H9 (cell line): ENCODE results near the gene PHOSPHO1. TPM values are rescaled to one million over a fixed set of nuclear protein-coding genes. Genes with fewer than 3 reads are reported as not detected.

ENCODE experiments used
- DNase-seq: peaks from one replicate; pipeline ENCODE4 v3.0.0-alpha.2; 2017
- H2AFZ ChIP-seq: one replicate; pipeline ENCODE4 v1.6.1; 2013; ENCODE audit warnings: mild to moderate bottlenecking, low read length, control low read depth, moderate library complexity
- H2AK5ac ChIP-seq: 2 replicates; pipeline ENCODE4 v1.6.1; 2013; ENCODE audit warnings: low read length, control low read depth, mixed read lengths; ENCODE audit not compliant: insufficient read length
- H2BK120ac ChIP-seq: one replicate; pipeline ENCODE4 v1.6.1; 2013; ENCODE audit warnings: low read depth, mild to moderate bottlenecking, low read length, control low read depth, inconsistent platforms; ENCODE audit not compliant: poor library complexity, severe bottlenecking
- H2BK12ac ChIP-seq: 2 replicates; pipeline ENCODE4 v1.6.1; 2013; ENCODE audit warnings: low read length, control low read depth, mixed read lengths, low read depth; ENCODE audit not compliant: insufficient read length
- H2BK15ac ChIP-seq: 2 replicates; pipeline ENCODE4 v1.6.1; 2013; ENCODE audit warnings: low read depth, low read length, control low read depth
- H2BK20ac ChIP-seq: one replicate; pipeline ENCODE4 v1.6.1; 2013; ENCODE audit warnings: low read depth, mild to moderate bottlenecking, low read length, control low read depth, inconsistent platforms; ENCODE audit not compliant: poor library complexity, severe bottlenecking
- H2BK5ac ChIP-seq: 2 replicates; pipeline ENCODE4 v1.6.1; 2013; ENCODE audit warnings: low read length, control low read depth, mixed read lengths; ENCODE audit not compliant: insufficient read length
- H3K14ac ChIP-seq: 2 replicates; pipeline ENCODE4 v1.6.1; 2013; ENCODE audit warnings: low read length, control low read depth; ENCODE audit not compliant: insufficient read depth
- H3K18ac ChIP-seq: 2 replicates; pipeline ENCODE4 v1.6.1; 2013; ENCODE audit warnings: low read depth, mild to moderate bottlenecking, mixed read lengths, low read length, control low read depth; ENCODE audit not compliant: insufficient read length
- H3K23ac ChIP-seq: 2 replicates; pipeline ENCODE4 v1.6.1; 2013; ENCODE audit warnings: low read length, control low read depth, mixed read lengths, low read depth; ENCODE audit not compliant: insufficient read length
- H3K23me2 ChIP-seq: 2 replicates; pipeline ENCODE4 v1.6.1; 2013; ENCODE audit warnings: low read depth, mild to moderate bottlenecking, mixed read lengths, low read length, control low read depth; ENCODE audit not compliant: insufficient read length, poor library complexity, severe bottlenecking
- H3K27ac ChIP-seq: 2 replicates; pipeline ENCODE4 v1.5.1; 2013; ENCODE audit warnings: low read length, control low read depth, mixed read lengths, low read depth; ENCODE audit not compliant: insufficient read length
- H3K27me3 ChIP-seq: 2 replicates; pipeline ENCODE4 v1.6.1; 2013; ENCODE audit warnings: low read length, control low read depth, inconsistent platforms; ENCODE audit not compliant: insufficient read depth
- H3K4ac ChIP-seq: 2 replicates; pipeline ENCODE4 v1.6.1; 2013; ENCODE audit warnings: low read depth, mild to moderate bottlenecking, control low read depth, inconsistent platforms, low read length, moderate library complexity
- H3K4me1 ChIP-seq: 2 replicates; pipeline ENCODE4 v1.6.1; 2013; ENCODE audit warnings: low read length, control low read depth, inconsistent platforms; ENCODE audit not compliant: insufficient read depth
- H3K4me2 ChIP-seq: 2 replicates; pipeline ENCODE4 v1.6.1; 2013; ENCODE audit warnings: low read length, control low read depth, mixed read lengths; ENCODE audit not compliant: insufficient read length, insufficient read depth
- H3K56ac ChIP-seq: 2 replicates; pipeline ENCODE4 v1.6.1; 2013; ENCODE audit warnings: low read depth, mild to moderate bottlenecking, mixed read lengths, low read length, control low read depth; ENCODE audit not compliant: insufficient read length
- H3K79me1 ChIP-seq: 2 replicates; pipeline ENCODE4 v1.6.1; 2013; ENCODE audit warnings: low read depth, mild to moderate bottlenecking, moderate library complexity, low read length, control low read depth, inconsistent platforms; ENCODE audit not compliant: insufficient read depth, poor library complexity, severe bottlenecking
- H3K79me2 ChIP-seq: 2 replicates; pipeline ENCODE4 v1.6.1; 2013; ENCODE audit warnings: low read length, control low read depth, inconsistent platforms; ENCODE audit not compliant: insufficient read depth
- H3K9ac ChIP-seq: 2 replicates; pipeline ENCODE4 v1.6.1; 2013; ENCODE audit warnings: low read length, control low read depth, mixed read lengths; ENCODE audit not compliant: insufficient read length; ENCODE audit errors: extremely low read depth
- H3K9me3 ChIP-seq: one replicate; pipeline ENCODE4 v1.6.1; 2013; ENCODE audit warnings: low read depth, low read length, inconsistent platforms; ENCODE audit not compliant: control insufficient read depth
- H3T11ph ChIP-seq: one replicate; pipeline ENCODE4 v1.6.1; 2013; ENCODE audit warnings: mild to moderate bottlenecking, low read length, control low read depth, inconsistent platforms
- H4K20me1 ChIP-seq: one replicate; pipeline ENCODE4 v1.6.1; 2013; ENCODE audit not compliant: control insufficient read depth, insufficient read length, insufficient read depth
- H4K5ac ChIP-seq: 2 replicates; pipeline ENCODE4 v1.6.1; 2013; ENCODE audit warnings: low read depth, mild to moderate bottlenecking, mixed read lengths, low read length, control low read depth; ENCODE audit not compliant: insufficient read length
- H4K8ac ChIP-seq: replicated peaks from 2 replicates; pipeline ENCODE4 v1.6.1; 2013; ENCODE audit warnings: low read length, control low read depth, mixed read lengths, low read depth; ENCODE audit not compliant: insufficient read length
- H4K91ac ChIP-seq: 2 replicates; pipeline ENCODE4 v1.6.1; 2013; ENCODE audit warnings: low read depth, mild to moderate bottlenecking, moderate library complexity, mixed read lengths, low read length, control low read depth; ENCODE audit not compliant: insufficient read length
- H3K27ac Mint-ChIP-seq, 3 experiments: 2 replicates in 2 of 3; 3 replicates in 1 of 3; pipeline ENCODE4 v1.8.0; 2020 to 2021; ENCODE audit warnings: mixed read lengths in 3 of 3, mild to moderate bottlenecking in 1 of 3, moderate library complexity in 1 of 3
- H3K27me3 Mint-ChIP-seq: 2 replicates; pipeline ENCODE4 v1.8.0; 2021; ENCODE audit warnings: low read depth, mild to moderate bottlenecking, moderate library complexity, mixed read lengths
- H3K36me3 Mint-ChIP-seq, 3 experiments: 2 replicates in 2 of 3; 3 replicates in 1 of 3; pipeline ENCODE4 v1.8.0; 2020 to 2021; ENCODE audit warnings: low read depth in 3 of 3, mixed read lengths in 3 of 3; ENCODE audit not compliant: insufficient read depth in 1 of 3
- H3K4me1 Mint-ChIP-seq, 2 experiments: 2 replicates each; pipeline ENCODE4 v1.8.0; 2020; ENCODE audit warnings: mixed read lengths in 2 of 2
- H3K4me3 Mint-ChIP-seq, 2 experiments: 2 replicates in 1 of 2; 3 replicates in 1 of 2; pipeline ENCODE4 v1.8.0; 2020 to 2021; ENCODE audit warnings: mild to moderate bottlenecking in 2 of 2, mixed read lengths in 2 of 2, moderate library complexity in 1 of 2
- H3K9me3 Mint-ChIP-seq, 2 experiments: 2 replicates in 1 of 2; 3 replicates in 1 of 2; pipeline ENCODE4 v1.8.0; 2020; ENCODE audit warnings: mild to moderate bottlenecking in 2 of 2, mixed read lengths in 2 of 2, moderate library complexity in 1 of 2
- WGBS: extraction: QIAGEN DNeasy Blood & Tissue Kit; methylation state at CpG from one replicate; pipeline ENCODE4 v1.1.7; 2013; ENCODE audit warnings: missing lambda C conversion rate, low lambda C conversion rate, mixed read lengths; ENCODE audit not compliant: insufficient read length; ENCODE audit errors: extremely low coverage; 5-methylcytosine and 5-hydroxymethylcytosine counted together
- total RNA-seq: library from RNA; stranded (reverse); gene quantifications from 2 replicates; pipeline ENCODE4 v1.2.1, GENCODE V29; 2021
- TF ChIP-seq, protein P1 (sequence below): fragments of 200-600 bp; sonication (generic); conservative IDR thresholded peaks from 3 replicates; pipeline ENCODE4 v1.8.0; 2021; ENCODE audit warnings: antibody characterized with exemption, mild to moderate bottlenecking

PHOSPHO1 gene
- total RNA-seq, 1 experiment from 2014 or later, result 0.63 TPM

GRCh38 chr17:49266233-49266632 is 35.6 kb upstream of the PHOSPHO1 start:
- no peak overlapping the region for H2BK120ac ChIP-seq
- no peaks in the 10 kb centered on the region for H3K9me3 ChIP-seq
- no peak overlapping the region for H3K4me3 Mint-ChIP-seq
- no peak overlapping the region for H2BK20ac ChIP-seq
- no peaks in the 10 kb centered on the region for H3K4me1 ChIP-seq
- no peak overlapping the region for H3K27ac ChIP-seq
- no peak overlapping the region for H4K5ac ChIP-seq
- H2BK15ac ChIP-seq, result no peak overlapping the region
- no peak for DNase-seq
- peaks cover 12% of the 10 kb centered on the region for H3K27me3 Mint-ChIP-seq
- H3K79me1 ChIP-seq, result no peaks in the 10 kb centered on the region
- H3T11ph ChIP-seq, result no peak overlapping the region
- H2BK5ac ChIP-seq, result no peak overlapping the region
- H4K8ac ChIP-seq, result no peak overlapping the region
- H3K4me1 Mint-ChIP-seq, result peaks cover 5 to 10% of the 10 kb centered on the region in 2 experiments
- H3K27me3 ChIP-seq, result no peaks in the 10 kb centered on the region; the same call in 1 of the 2 replicates
- no peak overlapping the region for H3K23ac ChIP-seq
- no peak overlapping the region for H2BK12ac ChIP-seq
- no peak overlapping the region for H3K4ac ChIP-seq
- H3K79me2 ChIP-seq, result no peaks in the 10 kb centered on the region
- no peak overlapping the region for H3K9ac ChIP-seq
- H3K9me3 Mint-ChIP-seq, result no peaks in the 10 kb centered on the region
- H3K27ac Mint-ChIP-seq, result no peak overlapping the region
- TF ChIP-seq, protein P1, sequence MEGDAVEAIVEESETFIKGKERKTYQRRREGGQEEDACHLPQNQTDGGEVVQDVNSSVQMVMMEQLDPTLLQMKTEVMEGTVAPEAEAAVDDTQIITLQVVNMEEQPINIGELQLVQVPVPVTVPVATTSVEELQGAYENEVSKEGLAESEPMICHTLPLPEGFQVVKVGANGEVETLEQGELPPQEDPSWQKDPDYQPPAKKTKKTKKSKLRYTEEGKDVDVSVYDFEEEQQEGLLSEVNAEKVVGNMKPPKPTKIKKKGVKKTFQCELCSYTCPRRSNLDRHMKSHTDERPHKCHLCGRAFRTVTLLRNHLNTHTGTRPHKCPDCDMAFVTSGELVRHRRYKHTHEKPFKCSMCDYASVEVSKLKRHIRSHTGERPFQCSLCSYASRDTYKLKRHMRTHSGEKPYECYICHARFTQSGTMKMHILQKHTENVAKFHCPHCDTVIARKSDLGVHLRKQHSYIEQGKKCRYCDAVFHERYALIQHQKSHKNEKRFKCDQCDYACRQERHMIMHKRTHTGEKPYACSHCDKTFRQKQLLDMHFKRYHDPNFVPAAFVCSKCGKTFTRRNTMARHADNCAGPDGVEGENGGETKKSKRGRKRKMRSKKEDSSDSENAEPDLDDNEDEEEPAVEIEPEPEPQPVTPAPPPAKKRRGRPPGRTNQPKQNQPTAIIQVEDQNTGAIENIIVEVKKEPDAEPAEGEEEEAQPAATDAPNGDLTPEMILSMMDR, result no peak
- H3K14ac ChIP-seq, result no peak overlapping the region
- no CpG with 5 or more reads among the region's 2 CpGs for WGBS
- H4K91ac ChIP-seq, result no peak overlapping the region
- H2AFZ ChIP-seq, result no peak overlapping the region
- no peak overlapping the region for H3K56ac ChIP-seq
- H3K23me2 ChIP-seq, result no peaks in the 10 kb centered on the region
- H3K4me2 ChIP-seq, result no peak overlapping the region
- H3K36me3 Mint-ChIP-seq, result no peaks in the 10 kb centered on the region
- no peak overlapping the region for H3K18ac ChIP-seq
- no peaks in the 10 kb centered on the region for H4K20me1 ChIP-seq
- H2AK5ac ChIP-seq, result no peak overlapping the region
